Sigmoid colon (tissue), 3 donors: Measurements from ENCODE around the gene EXOC8.

Experiments used
- CTCF ChIP-seq, 4 experiments: fragments of 450-650 bp in 3 of 4; fragments of 200-600 bp in 1 of 4; IDR thresholded peaks; one replicate each; pipeline ENCODE4 v1.5.1; 2016 to 2019; ENCODE audit warnings: antibody characterized with exemption in 4 of 4, mild to moderate bottlenecking in 3 of 4, moderate library complexity in 2 of 4
- POLR2A ChIP-seq, 2 donors: fragments of 450-650 bp; IDR thresholded peaks; one replicate each; pipeline ENCODE4 v1.6.1; 2016; ENCODE audit warnings: antibody characterized with exemption in 2 of 2, mild to moderate bottlenecking in 2 of 2, moderate library complexity in 2 of 2

- no peak for TF ChIP-seq CTCF (IDR thresholded peaks at IDR 0.05)
- no peak for TF ChIP-seq POLR2A (IDR thresholded peaks at IDR 0.05)
These were observed 47.2 kb upstream of the EXOC8 start for GRCh38 chr1:231384696-231385415.
